GM20000 (cell line): Measurements from ENCODE around the gene GM2A.

Source experiments
- DNase-seq: peaks from one replicate; pipeline ENCODE4 v3.0.0; 2012; ENCODE audit warnings: low spot score
- TF ChIP-seq, protein P1 (sequence below): IDR thresholded peaks from 2 replicates; pipeline ENCODE4 v1.5.1; 2012; ENCODE audit warnings: mild to moderate bottlenecking, control low read depth; ENCODE audit errors: extremely low read depth, missing control alignments

GM2A gene

DNA sequence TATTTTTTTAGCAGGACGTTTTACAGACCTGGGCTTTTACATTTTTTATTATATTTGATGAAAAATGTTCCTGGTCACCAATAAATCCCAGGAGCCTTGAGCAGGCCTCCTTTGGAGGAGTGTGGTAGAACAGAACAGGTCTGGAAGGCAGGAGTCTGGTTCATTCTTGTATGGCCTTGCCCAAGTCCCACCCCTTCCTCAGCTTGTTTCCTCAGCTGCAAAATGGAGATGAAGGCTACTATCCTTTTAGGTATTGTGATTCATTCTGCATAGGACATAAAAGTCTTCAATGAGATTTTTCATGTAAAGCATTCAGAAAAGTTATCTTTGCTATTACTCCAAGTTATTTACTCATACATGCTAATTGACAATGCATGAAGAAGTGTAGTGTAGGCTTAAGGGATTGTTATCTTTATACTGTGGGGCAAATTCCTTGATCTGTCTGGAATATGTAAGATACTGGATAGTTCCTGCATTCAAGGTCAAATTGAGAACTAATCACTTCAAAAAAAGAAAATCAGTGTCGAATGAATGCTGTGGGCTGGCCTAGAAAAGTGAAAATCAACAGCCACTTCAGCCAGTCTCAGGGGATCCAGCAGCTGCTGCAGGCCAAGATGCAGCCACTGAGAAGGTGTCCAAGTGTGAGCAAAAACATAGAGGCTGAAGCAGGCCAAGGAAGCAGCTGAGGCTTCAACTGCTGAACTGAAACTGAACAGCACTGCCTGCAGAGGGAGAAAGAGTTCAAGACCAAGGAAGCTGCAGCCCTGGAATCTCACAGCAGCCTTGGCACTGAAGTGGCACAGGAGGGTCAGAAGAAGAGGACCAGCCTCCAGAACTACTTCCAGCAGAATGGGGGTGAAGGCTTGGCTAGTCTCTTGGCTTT lies 66.1 kb downstream of the GM2A start:
- TF ChIP-seq, protein P1, sequence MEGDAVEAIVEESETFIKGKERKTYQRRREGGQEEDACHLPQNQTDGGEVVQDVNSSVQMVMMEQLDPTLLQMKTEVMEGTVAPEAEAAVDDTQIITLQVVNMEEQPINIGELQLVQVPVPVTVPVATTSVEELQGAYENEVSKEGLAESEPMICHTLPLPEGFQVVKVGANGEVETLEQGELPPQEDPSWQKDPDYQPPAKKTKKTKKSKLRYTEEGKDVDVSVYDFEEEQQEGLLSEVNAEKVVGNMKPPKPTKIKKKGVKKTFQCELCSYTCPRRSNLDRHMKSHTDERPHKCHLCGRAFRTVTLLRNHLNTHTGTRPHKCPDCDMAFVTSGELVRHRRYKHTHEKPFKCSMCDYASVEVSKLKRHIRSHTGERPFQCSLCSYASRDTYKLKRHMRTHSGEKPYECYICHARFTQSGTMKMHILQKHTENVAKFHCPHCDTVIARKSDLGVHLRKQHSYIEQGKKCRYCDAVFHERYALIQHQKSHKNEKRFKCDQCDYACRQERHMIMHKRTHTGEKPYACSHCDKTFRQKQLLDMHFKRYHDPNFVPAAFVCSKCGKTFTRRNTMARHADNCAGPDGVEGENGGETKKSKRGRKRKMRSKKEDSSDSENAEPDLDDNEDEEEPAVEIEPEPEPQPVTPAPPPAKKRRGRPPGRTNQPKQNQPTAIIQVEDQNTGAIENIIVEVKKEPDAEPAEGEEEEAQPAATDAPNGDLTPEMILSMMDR: peak; percentile 37
- peak; percentile 49 for DNase-seq
